GM21360 (cell line): ENCODE measurements around the gene BOLL.
"Not testable (repeated sequence)": the region's sequence is repeated elsewhere in the genome, so short reads cannot be mapped to it uniquely, and the experiment has no call there.

Source experiments
- ATAC-seq: cut with Tn5 transposase; IDR thresholded peaks from one replicate; pipeline ENCODE4 v1.9.1; 2021; ENCODE audit warnings: mild to moderate bottlenecking, moderate library complexity; ENCODE audit not compliant: unreplicated experiment

BOLL gene, protein sequence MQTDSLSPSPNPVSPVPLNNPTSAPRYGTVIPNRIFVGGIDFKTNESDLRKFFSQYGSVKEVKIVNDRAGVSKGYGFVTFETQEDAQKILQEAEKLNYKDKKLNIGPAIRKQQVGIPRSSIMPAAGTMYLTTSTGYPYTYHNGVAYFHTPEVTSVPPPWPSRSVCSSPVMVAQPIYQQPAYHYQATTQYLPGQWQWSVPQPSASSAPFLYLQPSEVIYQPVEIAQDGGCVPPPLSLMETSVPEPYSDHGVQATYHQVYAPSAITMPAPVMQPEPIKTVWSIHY

DNA sequence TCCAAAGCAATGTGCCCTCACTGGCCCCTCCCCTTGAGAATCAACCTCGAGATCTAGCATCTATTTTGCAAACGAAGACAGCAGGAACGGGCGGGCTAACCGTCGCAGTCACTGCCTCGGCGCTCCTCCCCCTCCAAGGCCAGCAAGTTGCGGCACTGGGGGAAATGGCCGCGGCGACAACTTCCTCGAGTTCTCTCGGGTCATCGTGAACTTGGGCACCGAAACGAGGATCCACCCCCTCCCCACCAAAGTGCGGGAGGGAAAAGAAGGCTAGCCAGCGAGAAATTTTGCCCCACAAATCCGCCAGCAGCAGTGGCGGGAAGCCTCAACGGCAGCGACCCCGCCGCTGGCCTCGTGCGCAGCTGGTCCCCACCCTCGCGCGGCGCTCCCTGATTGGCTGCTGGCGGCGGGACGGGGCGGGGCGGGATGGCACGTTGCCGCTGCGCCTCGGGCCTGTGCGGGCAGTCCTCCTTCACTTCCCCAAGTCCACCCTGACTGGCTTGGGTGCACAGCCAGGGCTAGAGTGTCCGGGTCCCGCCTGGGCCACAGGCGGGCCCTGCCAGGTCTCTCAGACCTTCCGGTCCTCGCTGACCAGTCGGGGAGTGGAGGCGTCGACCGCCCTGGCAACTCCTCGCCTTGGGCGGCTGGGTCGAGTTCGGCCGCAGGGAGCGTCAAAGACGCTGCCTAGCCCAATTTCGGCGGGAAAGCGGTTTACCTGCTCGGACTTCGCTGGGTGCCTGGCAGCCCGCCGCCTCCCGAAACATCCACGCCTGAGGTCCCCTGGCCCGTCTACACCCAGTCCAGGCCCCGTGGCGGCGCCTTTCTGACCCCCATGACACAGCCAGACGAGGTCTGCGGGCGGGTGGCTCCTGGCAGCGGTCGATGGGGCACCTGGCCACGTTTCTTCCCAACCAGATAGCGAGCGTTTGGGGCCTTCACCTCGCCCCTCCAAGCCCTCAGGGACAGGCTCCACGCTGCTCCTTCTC lies at the start of gene BOLL:
TSS of gene BOLL (minus strand) at position 364 of the 986 bp plus-strand sequence. CDS start 3,469 bp downstream, outside the sequence.
- no peak for ATAC-seq

GRCh38 chr2:197834771-197835170 lies 49.7 kb upstream of the BOLL start:
- not testable (repeated sequence) for ATAC-seq

DNA sequence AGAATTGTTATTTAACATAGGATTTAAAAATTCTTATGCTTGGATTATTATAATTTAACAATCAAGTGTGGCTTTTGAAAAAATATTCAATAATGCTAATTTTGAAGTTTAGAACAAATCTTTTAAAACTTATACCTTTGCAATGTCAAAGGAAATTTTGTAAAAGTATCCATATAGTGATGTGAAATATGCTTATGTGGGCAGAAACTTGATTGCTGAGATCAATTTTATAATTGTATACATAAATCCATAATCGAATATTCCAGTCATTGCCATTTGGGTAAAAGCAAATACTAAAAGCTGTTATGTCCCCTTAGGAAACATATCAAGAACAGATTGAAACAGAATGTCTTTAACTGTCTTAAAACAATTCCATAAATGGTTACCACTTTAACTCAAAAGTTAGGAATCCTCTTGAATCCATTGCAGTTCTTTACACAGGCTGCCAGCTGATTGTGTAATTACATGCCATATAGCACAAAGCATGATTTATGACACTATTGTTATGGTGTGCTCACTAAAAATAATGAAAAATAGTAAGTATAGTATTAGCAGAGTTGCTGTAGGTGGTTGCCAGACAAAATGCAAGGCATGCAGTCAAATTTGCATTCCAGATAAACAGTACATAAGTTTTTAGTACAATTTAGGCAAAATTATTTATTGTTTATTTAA lies 43.5 kb upstream of the BOLL start:
- ATAC-seq, result no peak

DNA sequence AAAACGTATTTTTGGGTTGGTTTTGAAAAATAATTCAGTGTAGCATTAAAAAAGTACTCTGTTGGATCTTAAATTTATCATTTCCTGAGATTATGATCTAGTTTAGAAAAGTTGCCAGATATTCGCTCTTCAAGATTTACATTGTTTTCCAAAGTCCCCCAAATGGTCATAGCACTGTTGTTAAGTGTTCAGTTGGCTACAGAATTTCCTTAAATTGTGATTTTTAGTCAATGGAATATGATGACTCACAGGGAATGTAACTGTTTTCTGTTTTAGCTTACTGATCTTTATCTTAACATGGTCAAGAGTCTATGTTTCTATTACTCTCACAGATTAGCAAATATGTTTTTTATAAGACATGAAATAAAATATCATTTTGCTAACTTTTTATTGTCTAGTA lies 42.5 kb upstream of the BOLL start:
- no peak for ATAC-seq

DNA sequence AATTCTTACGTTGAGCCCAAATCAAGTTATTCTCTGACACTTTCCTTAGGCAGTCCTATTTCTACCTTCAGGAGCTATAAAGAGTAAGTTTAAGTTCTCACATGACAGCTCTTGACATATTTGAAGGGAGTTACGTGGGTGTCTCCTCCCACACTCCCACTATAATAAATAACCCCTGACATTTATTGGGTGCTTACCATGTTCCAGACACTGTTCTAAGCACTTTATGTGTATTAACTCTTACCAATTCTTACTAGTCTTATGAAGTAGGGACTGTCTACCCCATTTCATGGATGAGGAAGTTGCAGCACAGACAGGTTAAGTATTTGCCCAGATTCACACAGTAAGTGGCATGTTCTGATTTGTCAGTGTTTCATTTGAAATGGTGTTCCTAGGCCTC lies 37.2 kb upstream of the BOLL start:
- ATAC-seq, result no peak

- no peak for ATAC-seq
These were observed 36.6 kb upstream of the BOLL start for GRCh38 chr2:197821550-197822289.

DNA sequence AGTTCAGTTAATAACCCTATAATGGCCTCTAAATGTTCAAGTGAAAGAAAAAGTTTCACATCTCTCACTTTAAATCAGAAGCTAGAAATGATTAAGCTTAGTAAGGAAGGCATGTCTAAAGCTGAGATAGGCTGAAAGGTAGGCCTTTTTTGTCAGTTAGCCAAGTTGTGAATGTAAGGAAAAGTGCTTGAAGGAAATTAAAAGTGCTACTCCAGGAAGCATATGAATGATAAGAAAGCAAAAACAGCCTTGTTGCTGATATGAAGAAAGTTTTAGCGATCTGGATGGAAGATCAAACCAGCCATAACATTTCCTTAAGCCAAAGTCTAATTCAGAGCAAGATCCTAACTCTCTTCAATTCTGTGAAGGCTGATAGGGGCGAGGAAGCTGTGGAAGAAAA lies 29.4 kb upstream of the BOLL start:
- ATAC-seq, result no peak

- peak; percentile 51 for ATAC-seq
These were observed 28.1 kb upstream of the BOLL start for GRCh38 chr2:197813093-197813787.

GRCh38 chr2:197810491-197810890 lies 25.4 kb upstream of the BOLL start:
- no peak for ATAC-seq

- no peak for ATAC-seq
These were observed 24.9 kb upstream of the BOLL start for GRCh38 chr2:197810016-197810415.

DNA sequence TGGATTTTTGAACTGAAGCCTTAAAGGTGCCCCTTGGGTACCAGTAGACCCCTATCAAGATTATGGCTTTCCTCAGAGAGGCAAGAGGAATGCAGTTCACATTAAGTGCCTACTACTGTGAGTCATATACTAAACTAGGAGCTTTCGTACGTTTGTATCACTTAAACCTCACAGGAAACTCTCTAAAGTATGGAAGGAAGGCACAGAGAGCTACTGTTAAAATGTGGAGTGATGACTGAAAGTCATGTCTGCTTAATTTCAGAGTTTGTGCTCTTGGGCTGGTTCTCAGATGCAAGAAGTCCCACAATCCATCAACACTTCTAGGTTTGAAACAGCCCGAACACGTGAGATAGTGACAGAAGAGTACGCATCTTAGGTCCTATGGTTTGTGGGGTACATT lies 23.9 kb upstream of the BOLL start:
- ATAC-seq, result no peak

DNA sequence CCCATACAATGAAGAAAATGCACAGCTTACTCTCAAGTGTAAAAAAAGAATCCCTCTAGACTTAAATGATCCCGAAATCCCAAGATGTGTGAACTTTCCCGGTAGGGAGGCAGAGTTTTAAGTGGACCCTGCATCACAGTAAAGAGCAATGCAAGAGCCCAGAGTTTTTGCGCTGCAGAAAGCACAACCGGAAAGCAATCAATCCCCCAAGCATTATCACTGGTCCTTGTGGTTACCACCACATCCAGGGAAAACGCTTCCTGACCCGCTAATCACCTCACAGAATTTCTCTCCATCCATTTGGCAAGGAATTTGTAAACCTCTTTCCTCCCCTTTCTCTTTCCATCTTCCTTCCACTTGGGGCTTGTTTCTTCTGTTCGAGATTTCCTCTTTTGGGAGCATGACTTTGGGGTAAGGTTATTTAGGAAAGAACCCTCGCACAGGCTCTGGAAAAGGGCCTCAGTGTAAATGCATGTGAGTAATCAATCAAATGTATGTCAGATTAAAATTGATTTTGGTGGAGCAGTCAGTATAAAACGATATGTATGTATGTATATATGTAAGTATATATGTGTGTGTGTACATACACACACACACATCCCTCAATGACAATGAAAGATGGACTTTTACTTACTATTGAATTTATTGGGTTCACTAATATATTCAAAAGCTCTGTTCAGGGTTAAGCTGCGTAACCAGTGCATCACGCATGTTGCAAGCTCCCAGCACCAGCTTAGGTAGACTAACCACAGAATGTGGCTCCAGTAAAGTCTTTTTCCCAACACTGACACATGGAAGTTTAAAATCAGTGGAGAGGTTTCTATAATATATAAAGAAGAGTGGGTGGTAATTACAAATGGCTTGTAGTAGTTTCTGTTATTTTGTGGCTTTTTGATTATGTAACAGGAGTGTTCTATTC lies 20.9 kb upstream of the BOLL start:
- no peak for ATAC-seq

GRCh38 chr2:197804758-197805714 lies 19.9 kb upstream of the BOLL start:
- peak; percentile 29 for ATAC-seq

- ATAC-seq, result peak; percentile 100
These were observed 19.1 kb upstream of the BOLL start, which contains the start of gene PLCL1 for GRCh38 chr2:197804049-197804757. TSS of gene PLCL1 (plus strand) at chr2:197804593.

GRCh38 chr2:197803033-197803444 lies 17.9 kb upstream of the BOLL start:
- ATAC-seq, result peak; percentile 40

DNA sequence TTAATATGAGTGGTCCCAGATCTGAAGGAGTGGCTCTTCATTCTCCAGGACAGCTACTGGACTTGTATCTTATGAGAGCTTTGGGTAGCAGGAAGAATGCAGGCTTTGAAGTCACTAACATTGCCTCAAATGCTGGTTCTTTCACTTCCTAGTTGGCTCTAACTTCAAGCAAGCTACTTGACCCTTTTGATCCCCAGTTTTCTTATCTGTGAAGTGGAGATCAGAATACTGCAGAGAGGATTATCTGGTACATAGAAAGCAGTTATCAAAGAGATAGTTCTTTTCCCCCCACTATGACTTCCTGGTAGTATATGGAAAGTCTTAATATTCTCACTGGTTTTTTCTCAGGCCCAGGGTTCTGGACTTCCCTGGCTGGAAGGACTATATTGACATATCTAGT lies 15.9 kb upstream of the BOLL start:
- no peak for ATAC-seq

GRCh38 chr2:197800091-197800490 lies 15.0 kb upstream of the BOLL start:
- no peak for ATAC-seq
